WTC11 (cell line): ENCODE measurements around the gene SMOC2. TPM values are rescaled to one million over a fixed set of nuclear protein-coding genes. Genes with fewer than 3 reads are reported as not detected.

Source experiments
- ATAC-seq: fragments of 200-7000 bp; cut with Tn5 transposase; 2 replicates; pipeline ENCODE4 v1.10.0; 2021; ENCODE audit warnings: mild to moderate bottlenecking, moderate library complexity
- CTCF ChIA-PET: fragments of 300-600 bp; sonication (Branson Sonifier 250); formaldehyde crosslinking; loops from one replicate; lab custom pipeline; 2021; ENCODE audit warnings: antibody characterized with exemption; lab: Charles Lee
- POLR2A ChIA-PET: fragments of 350-600 bp; sonication (Branson Sonifier 250); formaldehyde crosslinking; loops from one replicate; lab custom pipeline; 2021; ENCODE audit warnings: antibody characterized with exemption; lab: Charles Lee
- DNase-seq: peaks from one replicate; pipeline ENCODE4 v3.0.0; 2021; ENCODE audit warnings: low spot score
- H3K27ac Mint-ChIP-seq: 2 replicates; pipeline ENCODE4 v1.8.0; 2021; ENCODE audit warnings: mixed read lengths
- H3K27me3 Mint-ChIP-seq: 2 replicates; pipeline ENCODE4 v1.8.0; 2021; ENCODE audit warnings: low read depth, mild to moderate bottlenecking, moderate library complexity, mixed read lengths
- H3K36me3 Mint-ChIP-seq: 2 replicates; pipeline ENCODE4 v1.8.0; 2021; ENCODE audit warnings: mixed read lengths
- H3K4me1 Mint-ChIP-seq: 2 replicates; pipeline ENCODE4 v1.8.0; 2022; ENCODE audit warnings: mixed read lengths
- H3K4me3 Mint-ChIP-seq: 2 replicates; pipeline ENCODE4 v1.8.0; 2021; ENCODE audit warnings: mild to moderate bottlenecking, moderate library complexity, mixed read lengths
- H3K9me3 Mint-ChIP-seq: 2 replicates; pipeline ENCODE4 v1.8.0; 2021; ENCODE audit warnings: mixed read lengths
- ATF1 ChIP-seq: sonication (generic); formaldehyde crosslinking; IDR thresholded peaks from 2 replicates; pipeline ENCODE4 v1.8.1; 2023; ENCODE audit warnings: mild to moderate bottlenecking, moderate library complexity, missing genetic modification reagents
- E2F4 ChIP-seq: sonication (generic); formaldehyde crosslinking; IDR thresholded peaks from 2 replicates; pipeline ENCODE4 v1.8.1; 2022; ENCODE audit warnings: low read depth, mild to moderate bottlenecking, moderate library complexity, missing genetic modification reagents, borderline replicate concordance
- FOXP4 ChIP-seq: sonication (generic); formaldehyde crosslinking; IDR thresholded peaks from 2 replicates; pipeline ENCODE4 v1.8.0; 2022; ENCODE audit warnings: mild to moderate bottlenecking, missing genetic modification reagents
- GTF2I ChIP-seq: fragments of 250-450 bp; sonication (Bioruptor Pico); conservative IDR thresholded peaks from 2 replicates; pipeline ENCODE4 v1.4.0; 2021; ENCODE audit warnings: mild to moderate bottlenecking
- IRF2 ChIP-seq: sonication (generic); formaldehyde crosslinking; IDR thresholded peaks from 2 replicates; pipeline ENCODE4 v1.8.0; 2022; ENCODE audit warnings: low read depth, missing genetic modification reagents, borderline replicate concordance
- MAX ChIP-seq: sonication (generic); formaldehyde crosslinking; IDR thresholded peaks from 2 replicates; pipeline ENCODE4 v1.8.0; 2022; ENCODE audit warnings: mild to moderate bottlenecking, missing genetic modification reagents
- MXD4 ChIP-seq: fragments of 250-450 bp; sonication (Bioruptor Pico); IDR thresholded peaks from 2 replicates; pipeline ENCODE4 v1.8.0; 2021; ENCODE audit warnings: mild to moderate bottlenecking, moderate library complexity, borderline replicate concordance
- NR1H2 ChIP-seq: sonication (generic); formaldehyde crosslinking; IDR thresholded peaks from 2 replicates; pipeline ENCODE4 v1.9.0; 2021; ENCODE audit warnings: mild to moderate bottlenecking, moderate library complexity, missing genetic modification reagents
- PRRX2 ChIP-seq: fragments of 250-450 bp; sonication (Bioruptor Pico); IDR thresholded peaks from 2 replicates; pipeline ENCODE4 v1.8.0; 2021; ENCODE audit warnings: mild to moderate bottlenecking
- TEAD1 ChIP-seq: sonication (generic); formaldehyde crosslinking; IDR thresholded peaks from 2 replicates; pipeline ENCODE4 v1.8.0; 2022; ENCODE audit warnings: mild to moderate bottlenecking, missing genetic modification reagents
- TP53 ChIP-seq: sonication (generic); formaldehyde crosslinking; IDR thresholded peaks from 2 replicates; pipeline ENCODE4 v1.8.1; 2023; ENCODE audit warnings: mild to moderate bottlenecking, missing genetic modification reagents
- ZNF121 ChIP-seq: sonication (generic); formaldehyde crosslinking; IDR thresholded peaks from 2 replicates; pipeline ENCODE4 v1.8.0; 2023; ENCODE audit warnings: missing genetic modification reagents
- ZNF671 ChIP-seq: fragments of 250-450 bp; sonication (Bioruptor Pico); IDR thresholded peaks from 2 replicates; pipeline ENCODE4 v1.8.0; 2021; ENCODE audit warnings: mild to moderate bottlenecking
- total RNA-seq: library from RNA; stranded (reverse); gene quantifications from 3 replicates; pipeline ENCODE4 v1.2.3, GENCODE V29; 2021
- TF ChIP-seq, protein P1 (sequence below): sonication (generic); formaldehyde crosslinking; IDR thresholded peaks from 2 replicates; pipeline ENCODE4 v1.8.0; 2022; ENCODE audit warnings: mild to moderate bottlenecking, missing genetic modification reagents
- TF ChIP-seq, protein P2 (sequence below): sonication (generic); formaldehyde crosslinking; IDR thresholded peaks from 2 replicates; pipeline ENCODE4 v1.8.0; 2022; ENCODE audit warnings: missing genetic modification reagents
- TF ChIP-seq, protein P3 (sequence below): fragments of 250-450 bp; sonication (Bioruptor Pico); IDR thresholded peaks from 2 replicates; pipeline ENCODE4 v1.8.0; 2021; ENCODE audit warnings: mild to moderate bottlenecking
- TF ChIP-seq, protein P4 (sequence below): fragments of 250-450 bp; sonication (Bioruptor Pico); IDR thresholded peaks from 2 replicates; pipeline ENCODE4 v1.9.0; 2021; ENCODE audit warnings: mild to moderate bottlenecking, borderline replicate concordance

SMOC2 gene
- total RNA-seq, 1 experiment from 2014 or later: 3.9 TPM

DNA sequence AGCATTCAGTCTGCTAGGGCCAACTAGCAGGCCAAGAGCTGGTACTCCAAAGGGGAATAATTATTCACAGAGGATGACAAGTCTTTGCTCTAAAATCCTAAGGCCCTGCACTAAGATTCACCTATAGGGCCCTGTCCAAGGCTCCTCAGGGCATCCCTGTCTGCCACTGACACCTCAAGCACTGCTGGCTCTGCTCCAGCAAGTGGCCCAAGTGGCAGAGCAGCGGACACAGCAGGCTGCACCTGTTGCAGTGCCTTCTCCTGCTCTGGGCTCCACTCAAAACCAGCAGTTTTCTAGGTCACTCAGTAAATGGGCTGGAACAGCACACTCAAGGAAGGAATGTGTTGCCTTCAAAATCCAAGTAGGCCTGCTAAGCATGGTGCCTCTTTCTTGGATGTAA, 36.4 kb upstream of the SMOC2 start:
- Mint-ChIP-seq H3K36me3 (peaks cover 4% of the 10 kb centered on the region), H3K4me3 (no peak overlapping the region), H3K27me3 (no peaks in the 10 kb centered on the region), H3K4me1 (no peaks in the 10 kb centered on the region), H3K27ac (no peak overlapping the region), H3K9me3 (peaks cover 26% of the 10 kb centered on the region)
- no peak for ATAC-seq
- ChIA-PET CTCF (no interaction called here), POLR2A (no interaction called here)
- no peak for DNase-seq
- TF ChIP-seq, protein P1, sequence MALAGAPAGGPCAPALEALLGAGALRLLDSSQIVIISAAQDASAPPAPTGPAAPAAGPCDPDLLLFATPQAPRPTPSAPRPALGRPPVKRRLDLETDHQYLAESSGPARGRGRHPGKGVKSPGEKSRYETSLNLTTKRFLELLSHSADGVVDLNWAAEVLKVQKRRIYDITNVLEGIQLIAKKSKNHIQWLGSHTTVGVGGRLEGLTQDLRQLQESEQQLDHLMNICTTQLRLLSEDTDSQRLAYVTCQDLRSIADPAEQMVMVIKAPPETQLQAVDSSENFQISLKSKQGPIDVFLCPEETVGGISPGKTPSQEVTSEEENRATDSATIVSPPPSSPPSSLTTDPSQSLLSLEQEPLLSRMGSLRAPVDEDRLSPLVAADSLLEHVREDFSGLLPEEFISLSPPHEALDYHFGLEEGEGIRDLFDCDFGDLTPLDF (CRISPR knock-in tag): no peak
- TF ChIP-seq, protein P2, sequence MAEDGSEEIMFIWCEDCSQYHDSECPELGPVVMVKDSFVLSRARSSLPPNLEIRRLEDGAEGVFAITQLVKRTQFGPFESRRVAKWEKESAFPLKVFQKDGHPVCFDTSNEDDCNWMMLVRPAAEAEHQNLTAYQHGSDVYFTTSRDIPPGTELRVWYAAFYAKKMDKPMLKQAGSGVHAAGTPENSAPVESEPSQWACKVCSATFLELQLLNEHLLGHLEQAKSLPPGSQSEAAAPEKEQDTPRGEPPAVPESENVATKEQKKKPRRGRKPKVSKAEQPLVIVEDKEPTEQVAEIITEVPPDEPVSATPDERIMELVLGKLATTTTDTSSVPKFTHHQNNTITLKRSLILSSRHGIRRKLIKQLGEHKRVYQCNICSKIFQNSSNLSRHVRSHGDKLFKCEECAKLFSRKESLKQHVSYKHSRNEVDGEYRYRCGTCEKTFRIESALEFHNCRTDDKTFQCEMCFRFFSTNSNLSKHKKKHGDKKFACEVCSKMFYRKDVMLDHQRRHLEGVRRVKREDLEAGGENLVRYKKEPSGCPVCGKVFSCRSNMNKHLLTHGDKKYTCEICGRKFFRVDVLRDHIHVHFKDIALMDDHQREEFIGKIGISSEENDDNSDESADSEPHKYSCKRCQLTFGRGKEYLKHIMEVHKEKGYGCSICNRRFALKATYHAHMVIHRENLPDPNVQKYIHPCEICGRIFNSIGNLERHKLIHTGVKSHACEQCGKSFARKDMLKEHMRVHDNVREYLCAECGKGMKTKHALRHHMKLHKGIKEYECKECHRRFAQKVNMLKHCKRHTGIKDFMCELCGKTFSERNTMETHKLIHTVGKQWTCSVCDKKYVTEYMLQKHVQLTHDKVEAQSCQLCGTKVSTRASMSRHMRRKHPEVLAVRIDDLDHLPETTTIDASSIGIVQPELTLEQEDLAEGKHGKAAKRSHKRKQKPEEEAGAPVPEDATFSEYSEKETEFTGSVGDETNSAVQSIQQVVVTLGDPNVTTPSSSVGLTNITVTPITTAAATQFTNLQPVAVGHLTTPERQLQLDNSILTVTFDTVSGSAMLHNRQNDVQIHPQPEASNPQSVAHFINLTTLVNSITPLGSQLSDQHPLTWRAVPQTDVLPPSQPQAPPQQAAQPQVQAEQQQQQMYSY (CRISPR knock-in tag): no peak
- TF ChIP-seq ZNF671 (CRISPR knock-in tag) (no peak), FOXP4 (no peak), MAX (no peak), TEAD1 (CRISPR knock-in tag) (no peak), ATF1 (CRISPR knock-in tag) (no peak), GTF2I (CRISPR knock-in tag) (no peak), ZNF121 (CRISPR knock-in tag) (no peak)

- ATAC-seq (no peak), DNase-seq (no peak)
- CTCF ChIA-PET: interaction anchor here (1.1 kb wide), 1 partner anchor 38 kb away, joined by 4 read pairs; no protein-coding TSS in a partner anchor
- peaks cover 4% of the 10 kb centered on the region; the same call in 1 of the 2 replicates for H3K9me3 Mint-ChIP-seq
- H3K4me3 Mint-ChIP-seq: no peak overlapping the region
- H3K36me3 Mint-ChIP-seq: no peaks in the 10 kb centered on the region
- no peak overlapping the region for H3K27ac Mint-ChIP-seq
- H3K27me3 Mint-ChIP-seq: no peaks in the 10 kb centered on the region
- POLR2A ChIA-PET: no interaction called here
- no peaks in the 10 kb centered on the region for H3K4me1 Mint-ChIP-seq
- no peak for TF ChIP-seq E2F4 (CRISPR knock-in tag)
- TF ChIP-seq, protein P2 (CRISPR knock-in tag): no peak
- TF ChIP-seq MXD4 (CRISPR knock-in tag): no peak
- no peak for TF ChIP-seq TP53 (CRISPR knock-in tag)
- TF ChIP-seq PRRX2 (CRISPR knock-in tag): no peak
- TF ChIP-seq, protein P3, sequence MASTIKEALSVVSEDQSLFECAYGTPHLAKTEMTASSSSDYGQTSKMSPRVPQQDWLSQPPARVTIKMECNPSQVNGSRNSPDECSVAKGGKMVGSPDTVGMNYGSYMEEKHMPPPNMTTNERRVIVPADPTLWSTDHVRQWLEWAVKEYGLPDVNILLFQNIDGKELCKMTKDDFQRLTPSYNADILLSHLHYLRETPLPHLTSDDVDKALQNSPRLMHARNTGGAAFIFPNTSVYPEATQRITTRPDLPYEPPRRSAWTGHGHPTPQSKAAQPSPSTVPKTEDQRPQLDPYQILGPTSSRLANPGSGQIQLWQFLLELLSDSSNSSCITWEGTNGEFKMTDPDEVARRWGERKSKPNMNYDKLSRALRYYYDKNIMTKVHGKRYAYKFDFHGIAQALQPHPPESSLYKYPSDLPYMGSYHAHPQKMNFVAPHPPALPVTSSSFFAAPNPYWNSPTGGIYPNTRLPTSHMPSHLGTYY: no peak
- TF ChIP-seq IRF2 (CRISPR knock-in tag): no peak
- TF ChIP-seq NR1H2: no peak
- TF ChIP-seq, protein P4, sequence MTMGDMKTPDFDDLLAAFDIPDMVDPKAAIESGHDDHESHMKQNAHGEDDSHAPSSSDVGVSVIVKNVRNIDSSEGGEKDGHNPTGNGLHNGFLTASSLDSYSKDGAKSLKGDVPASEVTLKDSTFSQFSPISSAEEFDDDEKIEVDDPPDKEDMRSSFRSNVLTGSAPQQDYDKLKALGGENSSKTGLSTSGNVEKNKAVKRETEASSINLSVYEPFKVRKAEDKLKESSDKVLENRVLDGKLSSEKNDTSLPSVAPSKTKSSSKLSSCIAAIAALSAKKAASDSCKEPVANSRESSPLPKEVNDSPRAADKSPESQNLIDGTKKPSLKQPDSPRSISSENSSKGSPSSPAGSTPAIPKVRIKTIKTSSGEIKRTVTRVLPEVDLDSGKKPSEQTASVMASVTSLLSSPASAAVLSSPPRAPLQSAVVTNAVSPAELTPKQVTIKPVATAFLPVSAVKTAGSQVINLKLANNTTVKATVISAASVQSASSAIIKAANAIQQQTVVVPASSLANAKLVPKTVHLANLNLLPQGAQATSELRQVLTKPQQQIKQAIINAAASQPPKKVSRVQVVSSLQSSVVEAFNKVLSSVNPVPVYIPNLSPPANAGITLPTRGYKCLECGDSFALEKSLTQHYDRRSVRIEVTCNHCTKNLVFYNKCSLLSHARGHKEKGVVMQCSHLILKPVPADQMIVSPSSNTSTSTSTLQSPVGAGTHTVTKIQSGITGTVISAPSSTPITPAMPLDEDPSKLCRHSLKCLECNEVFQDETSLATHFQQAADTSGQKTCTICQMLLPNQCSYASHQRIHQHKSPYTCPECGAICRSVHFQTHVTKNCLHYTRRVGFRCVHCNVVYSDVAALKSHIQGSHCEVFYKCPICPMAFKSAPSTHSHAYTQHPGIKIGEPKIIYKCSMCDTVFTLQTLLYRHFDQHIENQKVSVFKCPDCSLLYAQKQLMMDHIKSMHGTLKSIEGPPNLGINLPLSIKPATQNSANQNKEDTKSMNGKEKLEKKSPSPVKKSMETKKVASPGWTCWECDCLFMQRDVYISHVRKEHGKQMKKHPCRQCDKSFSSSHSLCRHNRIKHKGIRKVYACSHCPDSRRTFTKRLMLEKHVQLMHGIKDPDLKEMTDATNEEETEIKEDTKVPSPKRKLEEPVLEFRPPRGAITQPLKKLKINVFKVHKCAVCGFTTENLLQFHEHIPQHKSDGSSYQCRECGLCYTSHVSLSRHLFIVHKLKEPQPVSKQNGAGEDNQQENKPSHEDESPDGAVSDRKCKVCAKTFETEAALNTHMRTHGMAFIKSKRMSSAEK (CRISPR knock-in tag): no peak
Measured at GRCh38 chr6:168407842-168408241, 33.1 kb upstream of the SMOC2 start.
